ENCODE data around the gene TEAD1.

DNA sequence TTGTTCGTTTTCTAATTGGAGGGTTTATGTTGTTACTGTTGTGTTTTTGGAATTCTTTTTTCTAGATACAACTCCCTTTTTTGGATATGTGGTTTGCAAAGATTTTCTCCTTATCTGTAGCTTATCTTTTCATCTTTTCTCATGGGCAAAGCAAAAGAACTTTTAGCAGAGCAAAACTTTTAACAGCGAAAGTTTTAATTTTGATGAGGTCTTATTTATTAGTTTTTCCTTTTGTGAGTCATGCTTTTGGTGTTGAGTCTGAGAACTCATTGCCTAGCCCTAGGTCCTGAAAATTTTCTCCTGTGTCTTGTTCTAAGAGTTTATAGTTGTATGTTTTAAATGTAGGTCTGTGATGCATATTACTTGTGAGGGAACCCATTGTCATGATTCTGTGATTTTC, 99.4 kb downstream of the TEAD1 start:
- TF ChIP-seq, protein P1, sequence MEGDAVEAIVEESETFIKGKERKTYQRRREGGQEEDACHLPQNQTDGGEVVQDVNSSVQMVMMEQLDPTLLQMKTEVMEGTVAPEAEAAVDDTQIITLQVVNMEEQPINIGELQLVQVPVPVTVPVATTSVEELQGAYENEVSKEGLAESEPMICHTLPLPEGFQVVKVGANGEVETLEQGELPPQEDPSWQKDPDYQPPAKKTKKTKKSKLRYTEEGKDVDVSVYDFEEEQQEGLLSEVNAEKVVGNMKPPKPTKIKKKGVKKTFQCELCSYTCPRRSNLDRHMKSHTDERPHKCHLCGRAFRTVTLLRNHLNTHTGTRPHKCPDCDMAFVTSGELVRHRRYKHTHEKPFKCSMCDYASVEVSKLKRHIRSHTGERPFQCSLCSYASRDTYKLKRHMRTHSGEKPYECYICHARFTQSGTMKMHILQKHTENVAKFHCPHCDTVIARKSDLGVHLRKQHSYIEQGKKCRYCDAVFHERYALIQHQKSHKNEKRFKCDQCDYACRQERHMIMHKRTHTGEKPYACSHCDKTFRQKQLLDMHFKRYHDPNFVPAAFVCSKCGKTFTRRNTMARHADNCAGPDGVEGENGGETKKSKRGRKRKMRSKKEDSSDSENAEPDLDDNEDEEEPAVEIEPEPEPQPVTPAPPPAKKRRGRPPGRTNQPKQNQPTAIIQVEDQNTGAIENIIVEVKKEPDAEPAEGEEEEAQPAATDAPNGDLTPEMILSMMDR (conservative IDR thresholded peaks at IDR 0.05 in 1 of 2, IDR thresholded peaks at IDR 0.05 in 1 of 2; ENCODE audit: low read depth in 1 of 2, low read length in 2 of 2) = no peak
- TF ChIP-seq EZH2 (IDR thresholded peaks at IDR 0.05; ENCODE audit: low read length, missing control alignments) = no peak

Data from fibroblast of lung (primary cell).